GM19099 (cell line): ENCODE measurements around the gene RNF180.

Source experiments
- POLR2A ChIP-seq: IDR thresholded peaks from 3 replicates; pipeline ENCODE4 v1.6.1; 2011; ENCODE audit warnings: low read depth; ENCODE audit not compliant: insufficient read length; ENCODE audit errors: extremely low read depth

The RNF180 gene

GRCh38 chr5:64161420-64161819, 4.2 kb upstream of the RNF180 start:
- no peak for TF ChIP-seq POLR2A

- no peak for TF ChIP-seq POLR2A
These were observed 2.5 kb upstream of the RNF180 start for GRCh38 chr5:64163135-64163534.

- TF ChIP-seq POLR2A = no peak
These were observed 1.9 kb upstream of the RNF180 start for GRCh38 chr5:64163746-64164145.

- no peak for TF ChIP-seq POLR2A
These were observed 1.5 kb upstream of the RNF180 start for GRCh38 chr5:64164166-64164565.

GRCh38 chr5:64165160-64165499, 513 bp upstream of the RNF180 start:
- TF ChIP-seq POLR2A = no peak

GRCh38 chr5:64166201-64166959, 737 bp downstream of the RNF180 start:
- no peak for TF ChIP-seq POLR2A

- TF ChIP-seq POLR2A = no peak
These were observed 10.7 kb downstream of the RNF180 start for GRCh38 chr5:64176301-64176700.

- TF ChIP-seq POLR2A = no peak
These were observed 15.2 kb downstream of the RNF180 start for GRCh38 chr5:64180661-64181343.

GRCh38 chr5:64181440-64181839, 15.8 kb downstream of the RNF180 start:
- no peak for TF ChIP-seq POLR2A

GRCh38 chr5:64183956-64184355, 18.3 kb downstream of the RNF180 start:
- no peak for TF ChIP-seq POLR2A

GRCh38 chr5:64184832-64185231, 19.2 kb downstream of the RNF180 start:
- no peak for TF ChIP-seq POLR2A

GRCh38 chr5:64188776-64189175, 23.1 kb downstream of the RNF180 start:
- no peak for TF ChIP-seq POLR2A

- no peak for TF ChIP-seq POLR2A
These were observed 25.1 kb downstream of the RNF180 start for GRCh38 chr5:64190562-64191306.

- no peak for TF ChIP-seq POLR2A
These were observed 30.3 kb downstream of the RNF180 start for GRCh38 chr5:64195981-64196380.

- TF ChIP-seq POLR2A = no peak
These were observed 33.8 kb downstream of the RNF180 start for GRCh38 chr5:64199425-64199824.

- TF ChIP-seq POLR2A = no peak
These were observed 36.4 kb downstream of the RNF180 start for GRCh38 chr5:64201996-64202395.
